Neural cell (in vitro differentiated cells): ENCODE data around the gene LRRC8C. TPM values are rescaled to one million over a fixed set of nuclear protein-coding genes. Genes with fewer than 3 reads are reported as not detected.

ENCODE experiments used
- H2AFZ ChIP-seq: fragments of 200-600, 300-800 bp; sonication (generic), shearing (Covaris generic); 2 replicates; pipeline ENCODE4 v1.6.0; 2014; ENCODE audit warnings: low read depth, mild to moderate bottlenecking, antibody characterized with exemption, low read length, moderate library complexity
- H3F3A ChIP-seq: fragments of 200-600 bp; shearing (Covaris generic); 2 replicates; pipeline ENCODE4 v1.6.1; 2016; ENCODE audit warnings: mild to moderate bottlenecking, moderate library complexity, mixed read lengths, antibody characterized with exemption, low read length; ENCODE audit not compliant: insufficient read depth, poor library complexity, severe bottlenecking
- H3K27ac ChIP-seq: fragments of 200-600, 300-800 bp; sonication (generic), shearing (Covaris generic); 2 replicates; pipeline ENCODE4 v1.5.1; 2014; ENCODE audit warnings: mild to moderate bottlenecking, low read length, moderate library complexity
- H3K27me3 ChIP-seq: fragments of 300-800, 200-600 bp; sonication (generic), shearing (Covaris generic); 2 replicates; pipeline ENCODE4 v1.6.0; 2014; ENCODE audit warnings: mild to moderate bottlenecking, low read depth, low read length, moderate library complexity; ENCODE audit not compliant: insufficient read depth
- H3K36me3 ChIP-seq: fragments of 300-800, 200-600 bp; sonication (generic), shearing (Covaris generic); 2 replicates; pipeline ENCODE4 v1.5.1; 2014; ENCODE audit warnings: mild to moderate bottlenecking, antibody characterized with exemption, low read length, moderate library complexity; ENCODE audit not compliant: insufficient read depth
- H3K4me2 ChIP-seq: fragments of 300-800, 200-600 bp; sonication (generic), shearing (Covaris generic); 2 replicates; pipeline ENCODE4 v1.6.0; 2014; ENCODE audit warnings: mild to moderate bottlenecking, low read length
- H3K4me3 ChIP-seq: fragments of 300-800, 200-600 bp; sonication (generic), shearing (Covaris generic); 2 replicates; pipeline ENCODE4 v1.5.1; 2014; ENCODE audit warnings: mild to moderate bottlenecking, low read length, moderate library complexity
- H3K79me2 ChIP-seq: fragments of 200-600 bp; shearing (Covaris generic); replicated peaks from 2 replicates; pipeline ENCODE4 v1.6.0; 2014; ENCODE audit warnings: mild to moderate bottlenecking, low read length, moderate library complexity; ENCODE audit not compliant: insufficient read depth
- H3K9ac ChIP-seq: fragments of 300-800, 200-600 bp; sonication (generic), shearing (Covaris generic); 2 replicates; pipeline ENCODE4 v1.6.1; 2016; ENCODE audit warnings: mild to moderate bottlenecking, low read length, mixed read lengths
- H3K9me2 ChIP-seq: fragments of 200-600 bp; shearing (Covaris generic); 2 replicates; pipeline ENCODE4 v1.6.1; 2016; ENCODE audit warnings: mild to moderate bottlenecking, low read length, mixed read lengths; ENCODE audit not compliant: insufficient read depth
- H3K9me3 ChIP-seq: fragments of 200-600, 300-800 bp; sonication (generic), shearing (Covaris generic); 2 replicates; pipeline ENCODE4 v1.6.1; 2016; ENCODE audit warnings: mild to moderate bottlenecking, mixed run types, low read length, moderate library complexity, mixed read lengths
- H4K20me1 ChIP-seq: fragments of 200-600 bp; shearing (Covaris generic); 2 replicates; pipeline ENCODE4 v1.6.1; 2016; ENCODE audit warnings: mild to moderate bottlenecking, mixed run types; ENCODE audit not compliant: insufficient read depth
- CTCF ChIP-seq: fragments of 450-650 bp; IDR thresholded peaks from 2 replicates; pipeline ENCODE4 v1.5.1; 2014; ENCODE audit warnings: antibody characterized with exemption, mild to moderate bottlenecking, moderate library complexity; ENCODE audit not compliant: poor library complexity, severe bottlenecking
- EP300 ChIP-seq: fragments of 450-650 bp; conservative IDR thresholded peaks from 2 replicates; pipeline ENCODE4 v1.6.1; 2014; ENCODE audit warnings: antibody characterized with exemption, mild to moderate bottlenecking, moderate library complexity; ENCODE audit not compliant: poor library complexity, severe bottlenecking
- EZH2 ChIP-seq: fragments of 200-600, 300-800 bp; shearing (Covaris generic), sonication (generic); IDR thresholded peaks from 2 replicates; pipeline ENCODE4 v1.6.1; 2014; ENCODE audit warnings: antibody characterized with exemption, low read length, borderline replicate concordance, mild to moderate bottlenecking; ENCODE audit not compliant: insufficient read depth, poor library complexity, severe bottlenecking
- MXI1 ChIP-seq: fragments of 450-650 bp; conservative IDR thresholded peaks from 2 replicates; pipeline ENCODE4 v1.6.1; 2014; ENCODE audit warnings: antibody characterized with exemption, mild to moderate bottlenecking; ENCODE audit not compliant: poor library complexity, severe bottlenecking
- POLR2AphosphoS5 ChIP-seq: IDR thresholded peaks from 2 replicates; pipeline ENCODE4 v1.6.1; 2012
- RAD21 ChIP-seq: fragments of 450-650 bp; conservative IDR thresholded peaks from 2 replicates; pipeline ENCODE4 v1.6.1; 2014; ENCODE audit warnings: antibody characterized with exemption, mild to moderate bottlenecking, moderate library complexity
- REST ChIP-seq: IDR thresholded peaks from 2 replicates; pipeline ENCODE4 v1.6.1; 2012; ENCODE audit warnings: borderline replicate concordance
- SMC3 ChIP-seq: fragments of 450-650 bp; conservative IDR thresholded peaks from 2 replicates; pipeline ENCODE4 v1.6.1; 2014; ENCODE audit warnings: antibody characterized with exemption, mild to moderate bottlenecking, moderate library complexity; ENCODE audit not compliant: poor library complexity
- TAF1 ChIP-seq: IDR thresholded peaks from 2 replicates; pipeline ENCODE4 v1.6.1; 2012; ENCODE audit warnings: low read depth
- polyA plus RNA-seq: library from polyadenylated mRNA; depleted of rRNA; stranded (reverse); fragments of >200 nt; gene quantifications from 2 replicates; pipeline ENCODE4 v1.2.3, GENCODE V29; 2014

Gene LRRC8C
- polyA plus RNA-seq, 1 donor from 2014 or later = 0.78 TPM

GRCh38 chr1:89606227-89606980 is 26.5 kb upstream of the LRRC8C start:
- TF ChIP-seq EP300 (no peak), SMC3 (no peak), REST (no peak), RAD21 (no peak), MXI1 (no peak), EZH2 (no peak), POLR2AphosphoS5 (no peak), TAF1 (no peak)
- no peak overlapping the region for H3K27ac ChIP-seq

GRCh38 chr1:89607156-89607555 is 25.8 kb upstream of the LRRC8C start:
- Histone ChIP-seq H3K4me3 (no peak overlapping the region), H3K9ac (no peak overlapping the region), H2AFZ (no peak overlapping the region), H3K27ac (no peak overlapping the region), H3K36me3 (no peaks in the 10 kb centered on the region), H3K4me2 (no peak overlapping the region), H3F3A (no peaks in the 10 kb centered on the region), H3K27me3 (no peaks in the 10 kb centered on the region), H4K20me1 (no peaks in the 10 kb centered on the region), H3K9me2 (no peaks in the 10 kb centered on the region), H3K9me3 (no peaks in the 10 kb centered on the region), H3K79me2 (no peaks in the 10 kb centered on the region)
- TF ChIP-seq SMC3 = no peak
- TF ChIP-seq TAF1 = no peak
- no peak for TF ChIP-seq MXI1

More at GRCh38 chr1:89606227-89606980, 26.5 kb upstream of the LRRC8C start:
- no peaks in the 10 kb centered on the region for H3K36me3 ChIP-seq
- H2AFZ ChIP-seq = no peak overlapping the region
- no peaks in the 10 kb centered on the region for H3K79me2 ChIP-seq
- no peaks in the 10 kb centered on the region for H3K27me3 ChIP-seq
- H3K9me3 ChIP-seq = no peaks in the 10 kb centered on the region
- H3K9ac ChIP-seq = no peak overlapping the region
- no peak overlapping the region for H3K4me3 ChIP-seq
- H4K20me1 ChIP-seq = no peaks in the 10 kb centered on the region
- no peak overlapping the region for H3K4me2 ChIP-seq
- no peaks in the 10 kb centered on the region for H3K9me2 ChIP-seq
- no peaks in the 10 kb centered on the region for H3F3A ChIP-seq

GRCh38 chr1:89607586-89608318 is 25.2 kb upstream of the LRRC8C start:
- H3K27ac ChIP-seq = no peak overlapping the region
- no peaks in the 10 kb centered on the region for H4K20me1 ChIP-seq

More at GRCh38 chr1:89607586-89608318, 25.2 kb upstream of the LRRC8C start:
- H3K36me3 ChIP-seq = no peaks in the 10 kb centered on the region
- no peak overlapping the region for H3K9ac ChIP-seq
- no peaks in the 10 kb centered on the region for H3K27me3 ChIP-seq
- no peak overlapping the region for H3K4me2 ChIP-seq
- no peaks in the 10 kb centered on the region for H3K9me3 ChIP-seq
- H2AFZ ChIP-seq = no peak overlapping the region
- no peaks in the 10 kb centered on the region for H3K9me2 ChIP-seq
- H3K79me2 ChIP-seq = no peaks in the 10 kb centered on the region
- TF ChIP-seq TAF1 (no peak), SMC3 (no peak), MXI1 (no peak), POLR2AphosphoS5 (no peak), EZH2 (no peak), REST (no peak), EP300 (no peak), CTCF (no peak), RAD21 (no peak)
- no peak overlapping the region for H3K4me3 ChIP-seq
- no peaks in the 10 kb centered on the region for H3F3A ChIP-seq
